Vagina (tissue), 2 donors: Measurements from ENCODE around the gene HCFC1.

Experiments used
- CTCF ChIP-seq, 3 experiments: fragments of 450-650 bp in 2 of 3; fragments of 200-600 bp in 1 of 3; sonication (generic) in 1 of 3; IDR thresholded peaks; one replicate each; pipeline ENCODE4 v1.5.1; 2017 to 2019; ENCODE audit warnings: antibody characterized with exemption in 3 of 3, mild to moderate bottlenecking in 2 of 3, moderate library complexity in 2 of 3
- POLR2AphosphoS5 ChIP-seq, 2 donors: sonication (generic); formaldehyde crosslinking; IDR thresholded peaks; one replicate each; pipeline ENCODE4 v1.9.0; 2017; ENCODE audit warnings: antibody characterized with exemption in 2 of 2, mild to moderate bottlenecking in 2 of 2, low read depth in 1 of 2; ENCODE audit not compliant: insufficient read depth in 1 of 2

DNA sequence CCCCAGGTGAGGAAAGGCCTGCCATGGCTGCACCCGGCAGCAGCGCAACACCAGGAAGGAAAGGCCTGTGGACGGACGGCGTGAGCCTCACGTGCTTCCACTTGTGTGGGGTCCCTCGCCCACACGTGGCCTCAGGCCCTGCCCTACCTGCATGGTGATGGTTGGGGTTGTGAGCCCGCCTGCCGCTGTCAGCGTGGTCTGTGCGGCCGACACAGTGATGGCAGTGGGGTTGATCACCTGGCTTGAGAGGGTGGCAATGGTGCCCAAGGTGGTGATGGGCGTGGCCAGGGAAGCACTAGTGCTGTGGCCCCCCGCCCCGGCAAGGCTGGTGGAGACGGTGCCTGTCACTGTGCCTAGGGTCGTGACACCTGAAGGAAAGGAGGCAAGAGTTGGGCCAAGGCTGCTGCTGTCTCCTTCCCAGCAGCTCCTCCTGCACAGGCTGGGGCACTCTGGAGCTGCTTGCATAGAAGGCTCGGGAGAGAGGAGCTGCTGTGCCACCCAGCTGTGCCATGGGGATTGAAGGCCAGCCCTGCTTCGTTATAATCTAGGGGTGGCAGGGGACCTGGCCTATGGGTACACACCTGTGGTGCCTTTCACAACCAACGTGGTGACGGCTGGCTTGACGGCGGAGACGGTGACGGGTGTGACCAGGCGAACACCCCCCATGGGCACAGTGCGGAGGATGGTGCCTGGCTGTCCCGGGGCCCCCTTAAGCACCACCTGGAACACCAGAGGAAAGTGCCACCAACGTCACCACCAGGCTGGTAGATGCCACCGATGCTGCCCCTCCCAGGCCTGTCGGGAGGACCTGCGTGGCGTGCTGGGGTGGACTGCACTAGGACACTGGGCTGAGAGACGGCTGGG, 15.3 kb downstream of the HCFC1 start:
- TF ChIP-seq CTCF (IDR thresholded peaks at IDR 0.05) = no peak
- no peak for TF ChIP-seq POLR2AphosphoS5 (IDR thresholded peaks at IDR 0.05; ENCODE audit: insufficient read depth in 1 of 2, low read depth in 1 of 2)
